Peyer's patch (tissue), 4 donors: Measurements from ENCODE around the gene TOMM70.

Experiments used
- POLR2A ChIP-seq, 2 donors: fragments of 450-650 bp; IDR thresholded peaks; one replicate each; pipeline ENCODE4 v1.5.1; 2017; ENCODE audit warnings: antibody characterized with exemption in 2 of 2, mild to moderate bottlenecking in 2 of 2, moderate library complexity in 2 of 2
- TF ChIP-seq, protein P1 (sequence below), 6 experiments: fragments of 450-650 bp in 4 of 6; fragments of 200-600 bp in 2 of 6; sonication (generic) in 1 of 6; IDR thresholded peaks; one replicate each; pipeline ENCODE4 v1.5.1; 2017 to 2019; ENCODE audit warnings: antibody characterized with exemption in 6 of 6, mild to moderate bottlenecking in 3 of 6, moderate library complexity in 1 of 6

DNA sequence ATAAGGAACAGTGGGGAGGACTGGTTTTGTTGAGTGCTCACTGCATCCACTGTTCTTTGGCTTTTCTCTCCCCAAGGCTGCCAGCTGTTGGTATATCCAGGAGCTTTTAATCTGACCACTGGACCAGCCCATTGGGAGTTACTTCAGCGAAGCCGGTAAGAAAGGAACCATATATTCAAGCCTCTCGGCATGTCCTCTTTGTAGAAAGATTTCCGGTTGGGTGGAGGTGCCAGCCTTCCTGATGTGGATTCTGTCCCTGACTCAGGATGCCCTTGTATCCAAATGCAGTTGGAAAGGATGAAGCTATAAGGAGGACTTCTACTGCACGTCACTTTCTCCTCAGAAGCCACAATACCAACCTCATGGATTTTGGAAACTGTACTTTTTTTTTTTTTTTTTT is 52.2 kb downstream of the TOMM70 start:
- no peak for TF ChIP-seq POLR2A (IDR thresholded peaks at IDR 0.05)
- TF ChIP-seq, protein P1, sequence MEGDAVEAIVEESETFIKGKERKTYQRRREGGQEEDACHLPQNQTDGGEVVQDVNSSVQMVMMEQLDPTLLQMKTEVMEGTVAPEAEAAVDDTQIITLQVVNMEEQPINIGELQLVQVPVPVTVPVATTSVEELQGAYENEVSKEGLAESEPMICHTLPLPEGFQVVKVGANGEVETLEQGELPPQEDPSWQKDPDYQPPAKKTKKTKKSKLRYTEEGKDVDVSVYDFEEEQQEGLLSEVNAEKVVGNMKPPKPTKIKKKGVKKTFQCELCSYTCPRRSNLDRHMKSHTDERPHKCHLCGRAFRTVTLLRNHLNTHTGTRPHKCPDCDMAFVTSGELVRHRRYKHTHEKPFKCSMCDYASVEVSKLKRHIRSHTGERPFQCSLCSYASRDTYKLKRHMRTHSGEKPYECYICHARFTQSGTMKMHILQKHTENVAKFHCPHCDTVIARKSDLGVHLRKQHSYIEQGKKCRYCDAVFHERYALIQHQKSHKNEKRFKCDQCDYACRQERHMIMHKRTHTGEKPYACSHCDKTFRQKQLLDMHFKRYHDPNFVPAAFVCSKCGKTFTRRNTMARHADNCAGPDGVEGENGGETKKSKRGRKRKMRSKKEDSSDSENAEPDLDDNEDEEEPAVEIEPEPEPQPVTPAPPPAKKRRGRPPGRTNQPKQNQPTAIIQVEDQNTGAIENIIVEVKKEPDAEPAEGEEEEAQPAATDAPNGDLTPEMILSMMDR (IDR thresholded peaks at IDR 0.05): no peak
